CD8-positive, alpha-beta memory T cell (primary cell): ENCODE measurements around the gene SMIM8. TPM values are rescaled to one million over a fixed set of nuclear protein-coding genes. Genes with fewer than 3 reads are reported as not detected.

Experiments used
- CTCF ChIA-PET: fragments of 350-600 bp; sonication (Branson Sonifier 250); formaldehyde crosslinking; loops from one replicate; lab custom pipeline; 2021; ENCODE audit warnings: antibody characterized with exemption; lab: Charles Lee
- POLR2A ChIA-PET: fragments of 350-600 bp; sonication (Branson Sonifier 250); formaldehyde crosslinking; loops from one replicate; lab custom pipeline; 2021; ENCODE audit warnings: antibody characterized with exemption; lab: Charles Lee
- DNase-seq, 5 donors: peaks; one replicate each; pipeline versions ENCODE4 v3.0.0 to v3.0.0-alpha.2; 2020 to 2022; ENCODE audit warnings: mixed read lengths in 1 of 5
- H3K27ac ChIP-seq: one replicate; pipeline ENCODE4 v1.7.0; 2013; ENCODE audit warnings: low read depth, mild to moderate bottlenecking, low read length, moderate library complexity
- H3K27me3 ChIP-seq: 2 replicates; pipeline ENCODE4 v1.7.0; 2013; ENCODE audit warnings: low read length, mild to moderate bottlenecking; ENCODE audit not compliant: insufficient read depth, poor library complexity, severe bottlenecking
- H3K36me3 ChIP-seq: 2 replicates; pipeline ENCODE4 v1.7.0; 2013; ENCODE audit warnings: mild to moderate bottlenecking, low read length, moderate library complexity; ENCODE audit not compliant: insufficient read depth
- H3K4me1 ChIP-seq: 2 replicates; pipeline ENCODE4 v1.7.0; 2013; ENCODE audit warnings: mild to moderate bottlenecking, low read length, moderate library complexity; ENCODE audit not compliant: insufficient read depth
- H3K4me3 ChIP-seq: 2 replicates; pipeline ENCODE4 v1.7.0; 2013; ENCODE audit warnings: mild to moderate bottlenecking, low read length
- H3K9me3 ChIP-seq: 2 replicates; pipeline ENCODE4 v1.7.0; 2013; ENCODE audit warnings: mild to moderate bottlenecking, low read length
- H3K27ac Mint-ChIP-seq, 8 donors: one replicate each; pipeline ENCODE4 v1.8.0; 2020 to 2021; ENCODE audit warnings: mixed read lengths in 8 of 8, mild to moderate bottlenecking in 6 of 8, inconsistent platforms in 3 of 8, moderate library complexity in 3 of 8
- H3K27me3 Mint-ChIP-seq, 2 donors: one replicate each; pipeline ENCODE4 v1.8.0; 2020 to 2021; ENCODE audit warnings: mixed read lengths in 2 of 2, mild to moderate bottlenecking in 1 of 2, moderate library complexity in 1 of 2
- H3K36me3 Mint-ChIP-seq, 3 donors: one replicate each; pipeline ENCODE4 v1.8.0; 2020 to 2021; ENCODE audit warnings: mixed read lengths in 3 of 3, inconsistent platforms in 1 of 3, mild to moderate bottlenecking in 1 of 3
- H3K4me1 Mint-ChIP-seq, 3 donors: one replicate each; pipeline ENCODE4 v1.8.0; 2020 to 2021; ENCODE audit warnings: mixed read lengths in 3 of 3, inconsistent platforms in 1 of 3, mild to moderate bottlenecking in 1 of 3
- H3K4me3 Mint-ChIP-seq, 7 donors: one replicate each; pipeline ENCODE4 v1.8.0; 2020 to 2021; ENCODE audit warnings: mixed read lengths in 7 of 7, mild to moderate bottlenecking in 6 of 7, moderate library complexity in 4 of 7, inconsistent platforms in 2 of 7
- H3K9me3 Mint-ChIP-seq, 5 donors: one replicate each; pipeline ENCODE4 v1.8.0; 2020 to 2022; ENCODE audit warnings: mixed read lengths in 5 of 5, mild to moderate bottlenecking in 3 of 5, moderate library complexity in 2 of 5, inconsistent platforms in 1 of 5
- polyA plus RNA-seq: library from polyadenylated mRNA; unstranded; fragments of 300-500 nt; fragmentation: Illumina TruSeq; gene quantifications from one replicate; pipeline ENCODE4 v1.2.3, GENCODE V29; 2021
- total RNA-seq, 2 experiments: library from RNA; stranded (reverse); gene quantifications; one replicate each; pipeline ENCODE4 v1.2.3, GENCODE V29; 2021

SMIM8 gene
- total and polyA plus RNA-seq, 3 experiments from 2014 or later: 7.0 to 16.2 (median 9.4) TPM

DNA sequence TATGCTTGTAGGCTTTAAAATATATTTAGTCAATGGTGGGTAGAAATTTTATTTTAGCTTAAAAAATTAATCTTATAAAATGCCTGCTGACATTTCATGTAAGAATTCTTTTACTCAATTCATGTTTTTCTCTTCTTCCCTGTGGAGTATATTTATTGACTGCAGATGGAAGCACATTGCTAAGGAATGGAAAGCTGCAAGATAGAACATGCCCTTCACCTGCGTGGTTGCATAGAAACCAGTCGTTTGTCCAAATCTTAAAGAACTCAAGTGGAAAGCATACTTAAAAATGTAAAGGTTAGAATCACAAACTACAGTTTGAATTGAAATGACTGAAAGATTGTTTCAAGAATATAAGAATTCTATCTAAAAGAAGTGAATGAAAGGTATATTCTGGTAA, 52.9 kb downstream of the SMIM8 start:
- ChIA-PET POLR2A (no interaction called here), CTCF (no interaction called here)
- no peak for DNase-seq
- no peak overlapping the region for H3K4me3 Mint-ChIP-seq
- H3K9me3 Mint-ChIP-seq: no peaks in the 10 kb centered on the region
- Histone ChIP-seq H3K9me3 (no peaks in the 10 kb centered on the region), H3K36me3 (no peaks in the 10 kb centered on the region), H3K4me3 (no peak overlapping the region), H3K4me1 (no peaks in the 10 kb centered on the region), H3K27me3 (no peaks in the 10 kb centered on the region), H3K27ac (no peak overlapping the region)
- H3K27me3 Mint-ChIP-seq: no peaks in the 10 kb centered on the region
- H3K36me3 Mint-ChIP-seq: peaks cover 0 to 4% (median 0%) of the 10 kb centered on the region in 3 donors
- H3K4me1 Mint-ChIP-seq: no peaks in the 10 kb centered on the region
- no peak overlapping the region for H3K27ac Mint-ChIP-seq

DNA sequence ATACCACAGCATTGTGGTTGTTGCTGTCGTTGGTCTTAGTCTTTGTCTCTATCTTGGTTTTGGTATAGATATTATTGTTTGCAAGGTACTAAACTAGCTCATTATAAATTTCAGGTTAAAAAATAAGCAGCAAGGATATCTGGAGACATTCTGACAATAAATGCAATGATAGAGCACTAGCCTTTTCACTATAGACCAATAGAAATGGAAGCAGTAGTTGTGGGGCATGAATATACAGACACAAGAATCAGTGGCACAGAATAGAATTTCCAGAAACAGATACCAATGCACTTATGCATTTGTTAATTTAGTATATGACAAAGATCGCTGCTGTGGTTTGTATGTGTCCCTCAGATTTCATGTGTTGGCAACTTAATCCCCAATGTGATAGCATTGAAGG, 54.3 kb downstream of the SMIM8 start:
- H3K27me3 ChIP-seq: no peaks in the 10 kb centered on the region
- CTCF ChIA-PET: no interaction called here

DNA sequence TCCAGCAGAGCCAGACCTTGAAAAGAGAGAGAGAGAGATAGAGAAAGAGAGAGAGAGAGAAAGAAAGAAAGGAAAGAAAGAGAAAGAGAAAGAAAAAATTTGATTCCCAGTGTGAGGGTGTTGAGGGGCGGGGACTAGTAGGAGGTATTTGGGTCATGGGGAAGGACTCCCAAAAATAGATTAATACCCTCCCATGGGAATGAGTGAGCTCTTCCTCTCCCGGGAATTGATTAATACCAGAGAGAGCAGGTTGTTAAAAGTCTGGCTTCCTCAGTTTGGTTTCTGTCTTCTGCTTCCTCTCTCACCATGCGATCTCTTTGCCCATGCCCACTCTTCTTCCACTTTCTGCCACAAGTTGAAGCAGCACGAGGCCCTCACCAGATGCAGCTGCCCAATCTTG, 56.6 kb downstream of the SMIM8 start:
- Histone ChIP-seq H3K36me3 (no peaks in the 10 kb centered on the region), H3K4me1 (no peaks in the 10 kb centered on the region), H3K27ac (no peak overlapping the region), H3K9me3 (no peaks in the 10 kb centered on the region), H3K27me3 (no peaks in the 10 kb centered on the region), H3K4me3 (no peak overlapping the region)
- H3K4me3 Mint-ChIP-seq: no peak overlapping the region
- peaks cover 0 to 4% (median 0%) of the 10 kb centered on the region in 3 donors for H3K36me3 Mint-ChIP-seq
- no peaks in the 10 kb centered on the region for H3K9me3 Mint-ChIP-seq
- POLR2A ChIA-PET: no interaction called here
- no peaks in the 10 kb centered on the region for H3K4me1 Mint-ChIP-seq
- CTCF ChIA-PET: no interaction called here
- no peak for DNase-seq
- no peak overlapping the region for H3K27ac Mint-ChIP-seq
- no peaks in the 10 kb centered on the region for H3K27me3 Mint-ChIP-seq

More for the DNA sequence above, 54.3 kb downstream of the SMIM8 start:
- Mint-ChIP-seq H3K4me3 (no peak overlapping the region), H3K9me3 (no peaks in the 10 kb centered on the region), H3K36me3 (peaks cover 0 to 4% (median 0%) of the 10 kb centered on the region in 3 donors), H3K4me1 (no peaks in the 10 kb centered on the region), H3K27me3 (no peaks in the 10 kb centered on the region), H3K27ac (no peak overlapping the region)
- Histone ChIP-seq H3K4me1 (no peaks in the 10 kb centered on the region), H3K4me3 (no peak overlapping the region), H3K27ac (no peak overlapping the region), H3K9me3 (no peaks in the 10 kb centered on the region), H3K36me3 (no peaks in the 10 kb centered on the region)
- POLR2A ChIA-PET: no interaction called here
- no peak for DNase-seq

DNA sequence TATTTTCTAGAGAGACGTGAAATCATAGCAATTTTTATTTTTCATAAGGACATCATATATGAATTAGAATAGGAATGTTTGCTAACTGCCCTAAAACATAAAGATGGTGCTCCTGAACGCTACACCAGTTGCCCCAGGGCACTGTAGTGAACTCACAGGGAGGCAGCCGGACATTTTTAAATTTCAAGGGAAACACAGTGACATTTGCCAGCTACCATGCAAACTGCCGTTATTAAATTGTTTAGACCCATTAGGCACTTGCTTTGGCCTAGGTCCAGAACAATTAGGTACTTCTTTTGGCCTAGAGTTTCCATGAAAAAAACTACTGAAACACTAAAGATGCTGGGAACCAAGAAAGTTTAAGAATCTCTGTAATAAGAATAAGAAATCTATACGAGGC, 60.5 kb downstream of the SMIM8 start:
- Histone ChIP-seq H3K27me3 (no peaks in the 10 kb centered on the region), H3K4me3 (no peak overlapping the region), H3K36me3 (no peaks in the 10 kb centered on the region), H3K27ac (no peak overlapping the region), H3K4me1 (no peaks in the 10 kb centered on the region), H3K9me3 (no peaks in the 10 kb centered on the region)
- DNase-seq: no peak
- no peak overlapping the region for H3K4me3 Mint-ChIP-seq
- ChIA-PET CTCF (no interaction called here), POLR2A (no interaction called here)
- no peaks in the 10 kb centered on the region for H3K4me1 Mint-ChIP-seq
- no peaks in the 10 kb centered on the region for H3K27me3 Mint-ChIP-seq
- no peaks in the 10 kb centered on the region for H3K36me3 Mint-ChIP-seq
- no peaks in the 10 kb centered on the region for H3K9me3 Mint-ChIP-seq
- no peak overlapping the region for H3K27ac Mint-ChIP-seq

DNA sequence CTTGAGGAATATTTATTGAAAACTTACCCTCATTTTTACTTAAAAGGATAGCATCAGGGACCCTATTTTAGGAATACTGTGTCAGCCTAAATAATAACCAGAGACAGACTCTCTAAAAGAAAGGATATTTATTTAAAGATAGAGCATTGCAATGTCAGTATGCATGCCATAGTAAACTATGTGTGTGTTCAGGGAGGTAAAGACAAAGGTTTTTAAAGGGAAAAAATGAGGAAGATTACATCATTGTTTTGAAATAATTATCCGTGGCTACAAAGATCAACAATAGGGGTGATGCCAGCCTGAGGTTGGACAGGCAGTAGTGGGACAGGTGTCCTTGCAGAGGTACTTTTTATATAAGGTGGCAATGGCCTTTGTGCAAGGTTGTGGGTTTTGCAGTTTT, 61.6 kb downstream of the SMIM8 start:
- no peaks in the 10 kb centered on the region for H3K9me3 Mint-ChIP-seq
- Histone ChIP-seq H3K4me3 (no peak overlapping the region), H3K27me3 (no peaks in the 10 kb centered on the region), H3K27ac (no peak overlapping the region), H3K4me1 (no peaks in the 10 kb centered on the region), H3K9me3 (no peaks in the 10 kb centered on the region), H3K36me3 (no peaks in the 10 kb centered on the region)
- DNase-seq: no peak
- no peaks in the 10 kb centered on the region for H3K4me1 Mint-ChIP-seq
- ChIA-PET POLR2A (no interaction called here), CTCF (interaction anchor here (1.7 kb wide), 1 partner anchor 9 kb away, joined by 6 read pairs; no protein-coding TSS in a partner anchor)
- H3K27me3 Mint-ChIP-seq: no peaks in the 10 kb centered on the region
- H3K36me3 Mint-ChIP-seq: no peaks in the 10 kb centered on the region
- H3K4me3 Mint-ChIP-seq: no peak overlapping the region
- peak overlapping the region in 1 of 8 donors; percentile 32 for H3K27ac Mint-ChIP-seq

DNA sequence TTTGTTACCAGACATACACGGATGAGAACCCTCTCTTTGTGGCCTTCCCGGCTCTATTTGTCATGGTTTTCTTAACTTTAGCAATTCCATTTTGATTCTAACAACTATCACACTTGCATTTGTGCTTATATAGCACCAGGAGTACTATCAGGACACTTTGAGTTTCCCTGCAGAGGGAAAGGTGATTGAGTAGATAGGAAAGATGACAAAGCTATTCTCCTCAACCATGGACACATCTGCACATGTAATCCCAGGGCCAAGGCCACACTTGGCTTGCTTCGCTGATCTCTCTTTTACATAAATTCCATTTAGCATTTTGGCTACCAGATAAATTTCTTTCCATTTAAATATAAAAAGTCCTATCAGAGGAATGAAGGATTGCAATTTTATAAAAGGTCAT, 62.1 kb downstream of the SMIM8 start:
- Mint-ChIP-seq H3K4me3 (no peak overlapping the region), H3K36me3 (no peaks in the 10 kb centered on the region), H3K4me1 (no peaks in the 10 kb centered on the region), H3K27me3 (no peaks in the 10 kb centered on the region), H3K9me3 (no peaks in the 10 kb centered on the region), H3K27ac (no peak overlapping the region)
- CTCF ChIA-PET: interaction anchor here (1.7 kb wide), 1 partner anchor 9 kb away, joined by 6 read pairs; no protein-coding TSS in a partner anchor
- H3K9me3 ChIP-seq: no peaks in the 10 kb centered on the region
- POLR2A ChIA-PET: no interaction called here
- H3K4me1 ChIP-seq: no peaks in the 10 kb centered on the region
- no peak overlapping the region for H3K4me3 ChIP-seq
- no peaks in the 10 kb centered on the region for H3K36me3 ChIP-seq
- DNase-seq: no peak
- no peaks in the 10 kb centered on the region for H3K27me3 ChIP-seq
- H3K27ac ChIP-seq: no peak overlapping the region

DNA sequence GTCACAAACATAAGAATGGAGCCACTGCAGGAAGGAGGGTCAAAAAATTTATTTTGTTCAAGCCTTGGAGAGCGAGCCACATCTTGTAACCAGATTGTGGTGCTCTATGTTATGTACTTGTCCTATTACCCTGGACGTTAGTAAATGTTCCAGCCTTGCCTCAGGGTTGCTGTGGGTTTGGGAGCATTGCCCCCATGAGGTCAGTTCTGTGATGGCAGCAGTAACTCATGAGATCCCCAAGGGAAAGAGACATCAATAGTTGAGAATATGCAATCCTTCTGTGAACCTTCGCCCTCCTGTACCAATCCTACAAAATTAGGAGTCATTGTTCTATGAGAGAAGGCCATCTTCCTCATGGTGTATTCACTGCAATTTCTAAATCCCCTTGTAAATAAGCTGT, 68.9 kb downstream of the SMIM8 start:
- no peaks in the 10 kb centered on the region for H3K27me3 ChIP-seq
- ChIA-PET CTCF (no interaction called here), POLR2A (no interaction called here)
- H3K4me3 ChIP-seq: no peak overlapping the region
- H3K36me3 ChIP-seq: no peaks in the 10 kb centered on the region
- no peaks in the 10 kb centered on the region for H3K9me3 ChIP-seq
- H3K27ac Mint-ChIP-seq: no peak overlapping the region
- peaks cover 0 to 3% (median 0%) of the 10 kb centered on the region in 3 donors for H3K36me3 Mint-ChIP-seq
- no peaks in the 10 kb centered on the region for H3K27me3 Mint-ChIP-seq
- H3K4me1 Mint-ChIP-seq: no peaks in the 10 kb centered on the region
- no peaks in the 10 kb centered on the region for H3K4me1 ChIP-seq
- H3K9me3 Mint-ChIP-seq: no peaks in the 10 kb centered on the region
- no peak for DNase-seq
- H3K4me3 Mint-ChIP-seq: no peak overlapping the region
- H3K27ac ChIP-seq: no peak overlapping the region
